GM19468 (cell line): ENCODE results near the gene MAML3.

Experiments
- ATAC-seq: cut with Tn5 transposase; IDR thresholded peaks from one replicate; pipeline ENCODE4 v1.9.1; 2021; ENCODE audit warnings: mild to moderate bottlenecking, moderate library complexity, moderate number of reproducible peaks; ENCODE audit not compliant: unreplicated experiment; ENCODE audit errors: extremely low read depth

Gene MAML3

DNA sequence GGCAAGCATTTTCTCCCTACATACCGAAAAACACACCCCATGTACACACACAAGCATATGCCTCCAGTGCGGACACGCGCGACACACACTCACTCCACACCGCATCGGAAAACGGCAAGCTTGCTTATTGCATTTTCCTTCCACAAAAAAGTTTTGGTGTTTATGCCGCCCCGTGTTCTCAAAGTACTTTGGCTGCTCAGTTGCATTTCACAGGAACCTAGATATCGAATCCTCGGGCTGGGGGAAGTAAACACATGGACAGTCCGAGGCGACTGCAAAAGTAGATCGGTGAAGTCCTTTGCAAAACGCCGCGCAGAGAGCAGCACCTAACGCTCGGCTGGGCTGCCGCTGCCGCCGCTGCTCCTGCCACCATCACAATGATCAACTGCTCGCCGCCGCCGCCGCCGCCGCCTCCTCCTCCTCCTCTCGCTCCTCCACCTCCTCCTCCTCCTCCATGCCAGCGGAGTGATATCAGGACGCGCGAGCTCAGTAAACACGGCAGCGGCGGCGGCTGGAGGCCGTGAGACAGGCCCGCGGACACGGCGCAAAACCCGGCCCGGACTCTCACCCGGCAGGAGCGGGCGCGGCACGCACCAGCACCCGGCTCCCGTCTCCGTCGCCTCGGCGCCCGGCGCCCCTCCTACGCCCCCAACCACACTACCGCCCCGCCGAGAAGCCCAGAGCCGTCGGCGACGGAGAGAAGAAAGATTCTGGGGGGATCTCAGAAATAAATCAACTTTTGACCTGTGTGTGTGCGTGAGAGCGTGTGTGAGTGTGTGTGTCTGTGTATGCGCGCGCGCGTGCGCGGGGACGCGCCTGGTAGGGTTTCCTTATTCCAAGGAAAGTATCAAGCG is at the start of gene MAML3:
MAML3 (minus strand) TSS at position 467 of the 854 bp plus-strand sequence. CDS start 857 bp downstream, outside the sequence.
- no peak for ATAC-seq

DNA sequence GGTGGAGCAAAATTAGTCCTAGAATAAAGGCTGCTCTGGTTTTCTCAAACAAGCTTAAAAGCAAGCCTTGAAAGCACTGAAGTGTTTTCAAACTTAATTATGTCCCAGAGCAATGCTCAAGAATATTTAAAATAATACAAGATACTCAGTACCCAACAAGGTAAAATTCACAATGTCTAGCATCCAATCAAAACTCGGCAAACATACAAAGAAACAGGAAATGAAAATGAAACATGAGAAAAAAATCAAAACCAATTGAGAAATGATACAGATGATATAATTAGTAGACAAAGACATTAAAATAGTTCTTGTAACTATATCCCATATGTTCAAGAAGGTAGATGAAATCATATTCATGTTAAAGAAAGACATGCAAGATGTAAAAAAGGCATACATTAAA is 45.0 kb upstream of the MAML3 start:
- no peak for ATAC-seq

DNA sequence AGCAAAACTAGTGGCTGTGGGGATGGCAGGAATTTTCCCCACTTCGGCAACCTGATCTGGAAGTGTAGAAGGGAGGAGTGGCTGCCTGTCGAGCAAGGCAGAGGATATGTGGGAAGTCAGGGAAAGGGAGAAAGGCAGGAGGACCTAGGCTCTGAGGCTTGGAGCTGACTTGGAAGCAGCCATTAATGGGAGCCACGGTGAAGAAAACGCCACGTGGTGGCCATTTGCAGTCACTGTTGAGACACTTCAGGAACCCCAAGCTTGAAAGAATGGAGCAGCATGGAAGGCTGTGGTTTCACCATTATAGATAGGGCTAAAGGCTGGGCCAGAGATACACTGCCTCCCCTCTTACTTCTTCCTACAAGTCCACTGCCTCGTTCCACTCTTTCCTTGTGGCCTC is 41.8 kb upstream of the MAML3 start:
- ATAC-seq, result no peak

DNA sequence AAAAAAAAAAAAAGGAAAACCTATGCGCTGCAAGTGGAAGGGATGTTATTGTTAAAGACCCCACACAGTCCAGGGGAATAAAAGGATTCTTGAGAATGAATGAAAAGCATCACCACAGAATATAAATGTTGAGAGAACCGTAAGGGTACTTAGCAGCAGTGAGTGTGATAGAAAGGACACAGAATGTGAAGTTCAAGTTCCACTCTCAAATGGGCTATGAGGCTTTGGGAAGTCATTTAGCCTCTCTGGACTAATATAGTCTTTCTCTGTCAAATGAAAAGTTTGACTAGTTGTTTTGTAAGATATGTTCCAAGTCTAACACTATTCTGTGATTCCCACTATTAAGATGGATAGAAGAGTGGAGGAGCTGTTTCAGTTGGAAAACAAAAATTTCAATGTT is 35.8 kb upstream of the MAML3 start:
- no peak for ATAC-seq

DNA sequence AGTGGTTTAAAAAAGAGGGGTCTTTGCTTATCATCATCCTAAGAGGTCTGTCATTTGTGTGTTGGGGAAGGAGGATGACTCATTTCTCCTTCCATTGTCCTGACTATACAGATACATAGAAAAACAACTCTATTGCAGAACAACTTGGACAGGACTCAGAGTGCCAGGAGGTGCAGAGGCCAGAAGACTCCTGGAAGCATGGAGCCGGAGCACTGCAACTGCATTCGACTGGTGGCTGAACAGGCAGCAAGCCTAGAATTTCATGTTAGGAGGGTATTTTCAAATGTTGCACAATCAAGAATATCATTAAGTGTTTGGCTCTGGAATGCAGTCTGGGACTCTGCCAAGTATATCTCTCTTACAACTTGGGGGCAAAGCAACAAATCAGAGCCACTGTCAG is 35.0 kb upstream of the MAML3 start:
- ATAC-seq, result no peak

DNA sequence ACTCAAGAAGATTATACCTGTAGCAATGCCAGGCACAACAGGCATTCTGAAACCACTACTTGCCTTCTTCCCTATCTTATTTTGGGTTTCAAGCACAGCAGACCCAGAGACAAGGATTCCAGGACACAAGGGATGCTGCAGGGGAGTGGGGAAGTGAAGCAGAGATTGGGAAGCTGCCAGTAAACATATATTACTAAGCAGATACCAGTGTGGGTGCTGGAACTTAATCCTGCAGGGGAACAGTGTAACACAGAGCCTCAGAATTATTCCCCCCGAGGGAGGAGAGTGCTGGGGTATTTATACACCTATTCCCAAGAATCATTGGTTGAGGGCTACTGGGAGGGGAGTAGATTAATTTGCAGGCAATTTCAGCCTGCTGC is 33.3 kb upstream of the MAML3 start:
- ATAC-seq, result no peak

DNA sequence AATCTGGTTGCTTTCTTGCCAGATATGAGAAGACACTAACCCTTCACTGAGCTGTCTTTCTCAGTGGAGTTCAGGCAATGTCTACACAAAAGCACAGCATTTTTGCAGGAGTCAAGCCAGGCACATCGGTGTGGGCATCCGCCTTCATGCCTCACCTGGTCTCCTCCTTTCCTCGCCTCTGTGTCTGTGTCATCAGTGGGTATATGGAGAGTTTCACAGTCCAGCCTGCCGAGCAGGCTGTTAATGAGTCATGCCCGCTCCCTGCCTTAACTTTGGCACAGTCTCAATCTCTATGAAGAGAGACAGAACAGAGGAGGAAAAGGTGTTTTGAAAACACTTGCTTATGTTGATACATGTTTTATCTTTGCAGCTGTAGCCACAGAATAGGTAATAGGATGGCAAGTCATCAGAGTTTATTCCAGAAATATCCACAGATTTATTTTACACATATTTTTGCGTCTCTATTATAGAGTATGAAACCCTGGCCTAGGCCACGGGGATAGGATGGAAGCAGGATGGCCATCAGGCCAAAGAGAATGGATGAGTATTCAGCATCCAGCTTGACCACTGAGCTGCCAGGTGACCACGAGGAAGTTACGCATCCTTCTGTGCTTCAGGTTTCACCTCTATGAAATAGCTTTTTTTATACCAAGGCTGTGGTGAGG is 32.8 kb upstream of the MAML3 start:
- no peak for ATAC-seq

DNA sequence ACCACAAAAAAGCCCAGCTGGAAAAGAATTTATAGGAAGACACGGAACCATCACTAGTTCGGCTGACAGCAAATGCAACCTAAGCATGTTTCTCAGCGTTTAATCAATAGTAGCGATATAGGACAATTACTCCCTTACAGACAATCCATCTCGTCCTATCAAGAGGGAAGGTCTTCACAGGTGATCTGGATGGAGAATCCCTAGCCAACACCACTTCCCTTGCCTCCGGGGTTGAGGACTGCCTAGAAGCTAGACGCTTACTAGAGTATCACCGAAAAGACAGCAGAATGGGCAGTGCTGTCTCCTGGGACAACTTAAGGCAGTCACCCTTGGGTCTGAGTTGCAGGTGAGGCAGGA is 32.1 kb upstream of the MAML3 start:
- ATAC-seq, result no peak

DNA sequence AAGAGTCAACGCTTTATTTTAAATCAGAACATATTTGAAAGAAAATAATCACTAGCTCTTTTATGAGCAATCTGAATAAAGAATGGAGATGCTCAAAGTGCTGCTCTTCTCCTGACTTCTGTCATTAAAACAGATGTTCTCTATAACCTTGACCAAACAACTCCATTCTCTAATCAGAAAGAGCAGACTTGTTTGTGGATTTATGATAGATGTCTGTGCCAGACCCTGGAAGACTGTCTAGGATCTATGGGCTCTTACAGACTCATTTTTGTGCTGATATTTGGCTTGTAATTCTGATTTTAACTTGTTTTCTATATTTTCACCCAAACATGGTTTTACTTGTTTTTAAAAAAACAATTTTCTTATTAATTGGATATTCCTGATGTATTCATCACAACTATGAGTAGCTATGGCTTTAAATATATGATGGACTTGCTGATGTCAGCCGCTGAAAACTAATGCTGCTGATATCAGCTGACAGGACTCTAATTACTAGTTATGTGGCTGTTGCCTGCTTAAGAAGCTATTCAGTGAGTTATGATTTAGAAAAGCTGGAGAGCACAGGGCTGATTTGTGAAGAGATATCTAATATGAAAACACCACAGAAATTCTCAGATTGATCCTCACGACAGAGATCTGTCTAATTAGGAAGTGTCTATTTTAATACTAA is 31.6 kb upstream of the MAML3 start:
- no peak for ATAC-seq

DNA sequence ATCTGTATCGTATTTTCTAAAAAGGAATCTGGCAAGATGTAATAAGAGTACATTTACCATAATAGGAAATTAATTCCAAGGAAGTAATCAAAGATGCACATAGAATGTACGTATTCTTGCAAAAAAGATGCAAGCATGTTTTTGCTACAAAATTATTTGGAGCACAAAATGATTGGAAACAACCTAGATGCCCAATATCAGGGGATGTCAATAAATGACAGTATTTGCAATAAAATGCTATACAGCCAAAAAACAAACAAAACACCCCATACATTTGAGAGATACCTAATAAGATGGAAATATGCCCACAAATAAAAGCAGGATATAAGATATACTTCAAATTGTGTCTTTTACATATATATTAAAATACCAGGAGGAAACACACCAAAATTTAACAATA is 29.3 kb upstream of the MAML3 start:
- ATAC-seq, result no peak

DNA sequence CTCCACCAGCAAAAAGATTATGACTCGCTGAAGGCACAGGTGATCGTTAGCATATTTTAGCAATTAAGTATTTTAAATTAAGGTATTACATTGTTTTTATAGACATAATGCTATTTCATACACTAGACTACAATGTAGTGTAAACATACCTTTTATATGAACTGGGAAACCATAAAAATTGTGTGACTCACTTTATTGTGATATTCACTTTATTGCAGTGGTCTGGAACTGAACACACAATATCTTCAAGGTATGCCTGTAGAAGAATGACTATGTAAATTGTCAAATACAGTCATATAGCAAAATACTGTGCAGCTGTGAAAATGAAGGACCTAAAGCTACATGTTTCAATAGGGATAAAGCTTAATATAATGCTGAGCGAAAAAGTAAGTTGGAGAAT is 26.6 kb upstream of the MAML3 start:
- ATAC-seq, result no peak

DNA sequence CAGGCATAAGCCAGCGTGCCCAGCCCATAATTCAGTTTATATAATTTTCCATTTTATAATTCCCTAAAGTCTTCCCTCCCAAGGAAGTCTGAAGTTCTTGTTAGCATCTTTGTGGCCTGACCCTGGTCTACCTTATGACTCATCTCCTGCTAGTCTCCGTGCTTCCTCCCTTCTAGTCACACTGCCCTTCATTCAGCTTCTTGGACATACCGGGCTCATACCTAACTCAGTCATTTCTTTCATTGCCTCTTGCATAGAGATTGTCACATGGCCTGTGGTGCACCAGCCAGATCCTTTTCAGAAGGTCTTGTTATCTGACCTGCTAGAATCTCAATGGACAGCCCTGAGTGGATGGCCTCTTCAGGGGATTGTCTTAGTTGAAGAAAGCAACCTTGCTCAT is 22.8 kb upstream of the MAML3 start:
- no peak for ATAC-seq

DNA sequence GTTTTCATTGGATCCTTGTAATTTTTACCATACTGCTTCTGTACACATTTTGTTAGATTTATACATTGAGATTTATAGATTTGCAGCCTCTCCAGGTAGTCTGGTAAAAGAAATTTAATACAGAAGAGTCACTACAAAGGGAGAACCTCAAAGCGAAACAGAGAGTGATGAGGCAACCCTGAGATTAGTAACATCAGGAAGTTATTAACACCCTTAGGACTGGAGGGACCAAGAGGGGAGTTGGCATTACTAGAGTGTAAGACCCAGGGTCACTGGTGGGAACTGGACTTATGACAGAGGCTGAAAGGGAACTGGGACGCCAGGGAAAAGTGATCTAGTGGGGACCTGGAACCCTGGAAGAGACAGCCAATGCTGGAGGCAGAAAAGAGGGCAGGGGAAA is 20.6 kb upstream of the MAML3 start:
- ATAC-seq, result no peak

DNA sequence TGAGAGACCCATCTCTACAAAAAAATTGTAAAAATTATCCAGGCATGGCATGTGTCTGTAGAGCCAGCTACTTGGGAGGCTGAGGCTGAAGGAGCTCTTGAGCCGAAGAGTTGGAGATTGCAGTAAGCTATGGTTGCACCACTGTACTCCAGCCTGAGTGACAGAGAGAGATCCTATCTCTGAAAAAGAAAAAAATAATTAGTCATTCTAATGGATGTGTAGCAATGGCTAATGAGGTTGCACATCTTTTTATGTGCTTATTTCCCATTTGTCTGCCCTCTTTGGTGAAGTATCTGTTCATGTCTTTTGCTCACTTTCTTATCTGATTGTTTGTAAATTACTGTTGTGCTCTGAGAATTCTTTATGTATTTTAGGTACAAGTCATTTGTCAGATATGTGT is 19.0 kb upstream of the MAML3 start:
- ATAC-seq, result no peak

DNA sequence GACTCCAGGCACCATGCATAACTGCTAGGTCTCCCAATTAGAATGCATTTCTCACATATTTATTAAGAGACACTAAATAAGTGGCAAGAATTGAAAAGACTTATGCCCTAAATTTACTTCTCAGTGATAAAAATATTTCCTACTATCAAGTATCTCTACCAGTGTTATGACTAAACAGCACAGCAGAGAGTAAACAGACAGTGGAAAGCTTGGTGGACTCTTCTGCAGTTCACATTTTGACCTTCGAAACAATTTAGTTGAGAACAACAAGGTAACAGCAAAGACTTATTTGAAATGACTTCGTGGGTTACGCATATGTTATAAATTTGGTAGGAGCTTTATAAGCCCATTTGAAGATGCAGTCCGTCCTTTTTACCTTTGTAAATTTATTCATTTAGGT is 16.3 kb upstream of the MAML3 start:
- no peak for ATAC-seq

DNA sequence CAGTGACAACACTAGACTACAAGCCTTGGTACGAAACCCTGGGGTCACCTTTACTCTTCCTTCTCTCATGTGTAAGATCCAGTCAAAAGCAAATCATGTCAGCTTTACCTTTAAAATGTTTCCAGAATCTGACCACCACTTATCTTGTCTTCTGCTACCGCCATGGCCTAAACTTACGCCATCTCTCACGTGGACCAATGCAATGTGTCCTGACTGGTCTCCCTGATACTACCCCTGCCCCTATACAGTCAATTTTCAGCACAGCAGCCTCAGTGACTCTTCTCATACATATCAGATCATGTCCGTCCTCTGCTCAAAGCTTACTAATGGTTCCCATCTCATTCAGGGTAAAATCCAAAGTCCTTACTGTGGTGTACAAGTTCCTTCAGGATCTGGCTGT is 15.0 kb upstream of the MAML3 start:
- no peak for ATAC-seq

DNA sequence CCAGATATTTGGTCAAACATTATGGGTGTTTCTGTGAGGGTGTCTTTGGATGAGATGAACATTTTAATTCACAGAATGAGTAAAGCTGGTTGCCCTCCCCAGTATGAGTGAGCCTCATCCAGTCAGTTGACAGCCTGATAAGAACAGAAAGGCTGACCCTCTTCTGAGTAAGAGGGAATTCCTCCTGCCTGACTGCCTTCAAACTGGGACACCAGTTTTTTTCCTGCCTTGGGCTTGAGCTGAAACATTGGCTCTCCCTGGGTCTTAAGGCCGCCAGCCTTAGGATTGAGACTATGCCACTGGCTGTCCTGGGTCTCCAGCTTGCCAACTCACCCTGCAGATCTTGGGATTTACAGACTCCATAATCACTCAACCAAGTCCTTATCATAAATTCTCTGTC is 14.5 kb upstream of the MAML3 start:
- no peak for ATAC-seq

DNA sequence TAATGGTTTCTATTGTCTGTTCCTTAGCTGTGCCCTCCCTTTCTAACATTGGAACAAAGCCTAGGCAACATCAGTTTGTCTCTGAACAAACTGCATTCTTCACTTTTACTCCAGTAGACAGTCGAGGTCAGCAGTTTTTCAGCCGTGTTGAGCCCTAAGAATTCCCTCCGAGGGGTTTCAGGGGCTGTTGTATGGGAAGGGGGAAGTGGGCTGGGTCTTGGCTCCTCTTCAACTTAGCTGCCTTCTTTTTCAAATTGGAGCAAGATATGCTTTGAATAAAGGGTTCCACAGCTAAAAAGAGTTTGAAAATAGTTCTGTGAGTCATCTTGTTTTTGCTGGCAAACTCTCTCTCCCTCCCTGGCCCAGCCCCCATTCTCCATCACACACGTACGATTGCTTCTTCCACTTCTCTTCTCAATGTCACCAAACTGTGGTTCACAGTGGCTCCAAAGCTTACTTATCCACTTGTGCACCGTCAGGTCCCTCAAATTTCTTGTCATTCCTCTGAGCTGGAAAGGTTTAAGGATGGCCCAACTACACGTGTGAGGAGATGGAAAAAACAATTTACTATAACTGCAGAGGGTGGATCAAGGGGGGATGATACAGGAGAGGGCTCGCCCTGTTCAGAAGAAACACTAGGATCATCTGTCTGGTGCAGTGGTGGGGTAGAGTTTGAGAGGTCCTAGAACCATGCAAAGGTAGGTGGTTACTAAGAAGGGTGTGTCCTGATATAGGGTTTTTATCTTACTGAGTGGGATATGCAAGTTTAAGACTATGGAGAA is 9.2 kb upstream of the MAML3 start:
- no peak for ATAC-seq

DNA sequence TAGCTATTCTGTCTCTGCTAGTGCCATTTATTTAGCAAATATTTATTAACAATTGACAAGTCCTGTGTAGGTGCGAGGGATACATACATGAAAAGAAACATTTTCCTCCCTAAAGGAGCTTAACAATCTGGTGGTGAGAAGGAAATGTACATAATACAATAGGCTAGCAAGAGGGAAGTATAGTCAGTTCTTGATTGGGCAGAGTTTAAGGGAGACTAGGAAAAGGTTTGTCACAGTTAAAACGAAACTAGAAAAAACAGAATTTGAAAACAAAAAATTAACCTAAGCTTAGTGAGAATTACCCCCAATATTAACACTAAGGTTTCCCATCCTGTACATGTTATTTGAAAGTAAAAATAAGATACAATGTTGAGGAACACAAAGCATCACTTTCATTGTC is 8.6 kb upstream of the MAML3 start:
- no peak for ATAC-seq

DNA sequence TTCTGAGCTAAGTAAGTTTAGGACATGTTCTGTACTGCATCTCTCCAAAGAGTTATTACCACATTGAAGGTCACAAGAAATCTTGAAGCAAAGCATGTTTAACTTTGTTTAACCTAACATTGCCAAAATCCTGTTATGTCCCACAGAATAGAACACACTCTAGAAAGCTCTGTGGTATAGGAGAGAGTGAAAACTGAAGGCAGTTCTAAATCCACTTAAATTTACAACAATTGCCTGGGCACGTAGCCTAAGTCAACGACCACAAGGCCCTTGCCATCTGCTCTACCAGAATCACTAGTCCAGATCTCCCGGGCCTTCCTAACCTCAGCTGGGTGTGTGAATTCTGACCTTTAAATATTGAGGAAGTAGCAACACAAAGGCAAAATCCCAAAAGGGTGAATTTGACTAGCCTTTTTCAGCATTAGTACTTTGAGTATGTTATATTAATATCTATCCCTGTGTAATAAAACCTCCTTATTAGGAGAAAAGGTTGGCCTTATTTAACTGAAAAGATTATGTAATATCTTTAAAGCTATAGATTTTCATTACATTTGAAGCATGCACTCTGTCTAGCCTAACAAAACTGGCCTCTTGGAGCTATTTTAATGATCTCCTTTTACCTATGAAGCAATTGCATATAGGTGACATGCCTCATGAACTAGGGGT is 4.5 kb upstream of the MAML3 start:
- no peak for ATAC-seq
